ENCODE data around the gene ATP2B2.
A peak's percentile ranks its signal among the peaks of the same experiment; 100 is the strongest.

ATP2B2 gene

DNA sequence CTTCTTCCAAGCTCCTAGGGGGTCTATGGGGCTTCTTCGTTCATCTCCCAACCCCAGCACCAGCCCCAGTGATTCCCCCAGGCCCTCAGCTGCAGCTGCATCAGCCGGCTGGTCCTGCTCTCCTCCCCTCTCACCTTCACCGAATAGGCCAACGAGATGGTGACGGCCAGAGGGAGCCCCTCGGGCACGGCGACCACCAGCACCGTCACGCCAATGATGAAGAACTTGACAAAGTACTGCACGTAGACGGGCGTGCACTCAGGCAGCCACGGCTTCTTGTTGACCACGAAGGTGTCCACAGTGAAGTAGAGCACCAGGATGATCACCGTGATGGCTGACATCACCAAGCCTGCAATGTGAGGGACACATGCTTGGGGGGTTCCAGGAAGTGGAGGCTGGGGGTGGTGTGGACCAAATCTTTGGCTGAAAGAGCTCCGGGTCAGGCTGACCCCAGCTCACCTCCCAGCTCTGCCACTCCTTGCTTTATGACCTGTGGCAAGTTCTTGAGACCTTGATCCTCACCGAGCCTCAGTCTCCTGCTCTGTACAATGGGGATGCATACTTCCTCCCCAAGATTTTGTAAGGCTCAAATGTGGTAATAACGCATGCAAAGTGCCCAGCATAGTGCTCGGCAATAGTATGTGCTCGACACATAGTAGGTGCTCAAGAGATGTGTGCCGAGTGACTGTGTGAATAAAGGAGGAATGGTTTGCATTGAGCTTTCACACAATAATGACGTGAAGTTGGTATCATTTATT lies 129.9 kb downstream of the ATP2B2 start:
- H3K4me1 Mint-ChIP-seq (ENCODE audit: low read depth) = peaks cover 2% of the 10 kb centered on the region
- H3K36me3 Mint-ChIP-seq = peaks cover 5% of the 10 kb centered on the region
- no peak overlapping the region for H3K4me3 Mint-ChIP-seq
- no peak overlapping the region for H3K27ac Mint-ChIP-seq
- peaks cover 3% of the 10 kb centered on the region for H3K27me3 Mint-ChIP-seq
- no peaks in the 10 kb centered on the region for H3K9me3 Mint-ChIP-seq (ENCODE audit: low read depth)

DNA sequence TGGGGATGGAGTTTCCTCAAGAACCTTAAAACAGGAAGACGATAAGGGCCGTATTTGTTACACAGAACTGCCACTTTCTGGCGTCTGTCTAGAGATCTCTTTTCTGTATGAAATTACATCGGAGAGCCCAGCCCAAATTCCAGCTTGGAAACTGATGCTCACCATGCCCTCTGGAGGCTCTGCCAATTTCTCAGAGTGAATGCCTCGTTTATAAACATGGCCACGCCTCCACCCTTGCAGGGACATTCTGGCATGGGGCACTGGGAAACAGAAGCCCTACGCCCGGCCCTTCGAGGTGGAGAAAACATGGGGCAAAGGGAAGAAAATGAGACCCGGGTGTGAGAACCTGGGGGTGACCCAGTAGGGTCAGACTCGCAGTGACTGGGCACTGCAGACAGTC lies 131.1 kb downstream of the ATP2B2 start:
- Mint-ChIP-seq H3K36me3 (peaks cover 5% of the 10 kb centered on the region), H3K27me3 (peaks cover 3% of the 10 kb centered on the region), H3K9me3 (ENCODE audit: low read depth) (no peaks in the 10 kb centered on the region), H3K4me3 (no peak overlapping the region), H3K4me1 (ENCODE audit: low read depth) (peaks cover 4% of the 10 kb centered on the region), H3K27ac (no peak overlapping the region)

DNA sequence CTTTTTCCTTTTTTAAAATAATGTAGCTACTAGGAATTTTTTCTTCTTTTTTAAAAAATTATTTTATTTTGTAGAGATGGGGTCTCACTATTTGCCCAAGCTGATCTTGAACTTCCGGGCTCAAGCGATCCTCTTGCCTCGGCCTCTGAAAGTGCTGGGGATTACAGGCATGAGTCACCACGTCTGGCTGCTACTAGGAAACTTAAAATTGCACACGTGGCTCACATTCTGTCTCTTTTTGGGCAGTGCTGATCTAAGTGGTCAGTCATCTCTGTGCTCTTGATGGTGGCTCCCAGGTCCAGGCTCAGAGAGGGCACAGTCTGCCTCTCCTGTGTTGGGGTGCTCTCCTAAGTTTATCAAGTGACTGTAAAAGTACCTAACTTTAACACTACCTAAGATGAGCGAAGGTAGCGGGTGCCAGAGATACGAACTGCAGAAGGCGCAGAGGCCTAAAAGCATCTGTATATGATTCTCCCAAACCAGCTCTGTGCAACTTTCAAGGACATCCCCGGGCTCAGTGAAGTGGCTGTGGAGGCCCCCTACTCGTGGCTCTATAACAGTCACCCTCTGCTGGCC lies 131.6 kb downstream of the ATP2B2 start:
- Mint-ChIP-seq H3K36me3 (peaks cover 5% of the 10 kb centered on the region), H3K27me3 (peaks cover 3% of the 10 kb centered on the region), H3K4me1 (ENCODE audit: low read depth) (peaks cover 4% of the 10 kb centered on the region), H3K4me3 (no peak overlapping the region), H3K9me3 (ENCODE audit: low read depth) (no peaks in the 10 kb centered on the region), H3K27ac (no peak overlapping the region)

DNA sequence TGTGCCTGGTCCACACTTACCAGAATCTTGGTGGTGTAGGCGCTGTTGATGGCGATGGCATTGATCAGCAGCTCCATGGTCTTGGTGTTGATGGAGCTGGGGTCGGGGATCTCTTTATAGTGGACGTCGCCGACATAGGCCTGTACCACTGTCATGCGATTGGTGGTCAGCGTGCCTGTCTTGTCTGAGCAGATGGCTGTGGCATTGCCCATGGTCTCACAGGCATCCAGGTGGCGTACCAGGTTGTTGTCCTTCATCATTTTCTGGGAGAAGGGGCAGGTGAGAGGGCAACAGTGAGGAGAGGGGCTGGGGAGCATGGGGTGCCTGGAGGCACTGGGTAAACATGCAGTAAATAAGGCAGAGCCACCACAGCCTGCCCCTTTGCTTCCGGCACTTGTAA lies 133.6 kb downstream of the ATP2B2 start:
- Mint-ChIP-seq H3K4me3 (no peak overlapping the region), H3K4me1 (ENCODE audit: low read depth) (peaks cover 8% of the 10 kb centered on the region), H3K36me3 (peaks cover 5% of the 10 kb centered on the region), H3K9me3 (ENCODE audit: low read depth) (no peaks in the 10 kb centered on the region), H3K27ac (no peak overlapping the region), H3K27me3 (peaks cover 3% of the 10 kb centered on the region)

DNA sequence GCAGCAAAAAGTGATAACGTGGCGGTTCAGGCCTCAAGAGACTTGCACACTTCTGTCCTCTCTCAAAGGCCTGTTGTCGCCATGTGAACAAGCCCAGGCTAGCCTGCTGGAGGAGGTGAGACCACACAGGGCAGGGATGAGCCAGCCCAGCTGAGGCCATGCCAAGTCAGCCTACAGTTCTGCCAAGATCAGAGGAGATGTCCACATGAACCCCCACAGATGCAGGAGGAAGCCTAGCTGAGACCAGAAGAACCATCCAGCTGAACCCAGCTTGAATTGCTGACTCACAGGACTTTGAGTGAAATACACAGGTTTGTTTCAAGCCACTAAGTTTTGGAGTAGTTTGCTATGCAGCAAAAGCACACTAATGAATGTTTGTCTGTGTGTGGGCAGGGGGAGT lies 134.2 kb downstream of the ATP2B2 start:
- no peaks in the 10 kb centered on the region for H3K9me3 Mint-ChIP-seq (ENCODE audit: low read depth)
- no peak overlapping the region for H3K4me3 Mint-ChIP-seq
- peaks cover 13% of the 10 kb centered on the region for H3K4me1 Mint-ChIP-seq (ENCODE audit: low read depth)
- no peak overlapping the region for H3K27ac Mint-ChIP-seq
- peaks cover 3% of the 10 kb centered on the region for H3K27me3 Mint-ChIP-seq
- H3K36me3 Mint-ChIP-seq = peaks cover 5% of the 10 kb centered on the region

DNA sequence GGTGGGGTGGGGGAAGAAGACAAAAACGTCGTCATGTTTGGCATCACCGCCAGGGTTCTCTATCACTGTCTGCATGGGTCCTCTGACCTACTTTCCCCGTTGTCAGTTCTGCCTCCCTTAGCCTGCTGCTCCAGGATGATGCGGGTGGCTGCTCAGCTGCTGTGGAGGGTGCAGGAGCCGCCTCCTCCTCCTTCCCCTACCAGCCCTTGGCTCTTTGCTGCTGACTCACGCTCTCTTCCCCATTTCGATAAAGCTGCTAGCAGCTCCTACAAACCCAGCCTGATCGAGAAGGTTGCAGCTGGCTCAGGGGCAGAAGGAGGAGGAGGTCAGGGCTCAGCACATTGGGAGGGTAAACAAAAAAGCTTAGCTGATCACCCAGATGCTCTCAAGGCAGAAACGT lies 135.0 kb downstream of the ATP2B2 start:
- Mint-ChIP-seq H3K4me3 (no peak overlapping the region), H3K36me3 (peaks cover 3% of the 10 kb centered on the region), H3K27me3 (peaks cover 3% of the 10 kb centered on the region), H3K27ac (no peak overlapping the region), H3K4me1 (ENCODE audit: low read depth) (peaks cover 17% of the 10 kb centered on the region), H3K9me3 (ENCODE audit: low read depth) (no peaks in the 10 kb centered on the region)

DNA sequence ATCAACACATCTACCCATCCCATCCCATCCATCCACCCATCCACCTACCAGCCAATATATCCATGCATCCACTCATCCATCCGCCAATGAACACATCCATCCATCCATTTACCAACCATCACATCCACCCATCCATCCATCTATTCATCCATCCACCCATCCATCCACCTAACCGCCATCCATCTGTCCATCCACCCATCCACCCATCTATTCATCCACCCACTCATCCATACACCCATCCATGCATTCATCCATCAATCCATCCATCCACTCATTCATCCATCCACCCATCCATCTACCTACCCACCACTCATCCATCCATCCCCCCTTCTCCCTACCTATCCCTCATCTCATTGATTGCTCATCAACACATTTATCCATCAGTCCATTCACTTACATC lies 136.9 kb downstream of the ATP2B2 start:
- H3K36me3 Mint-ChIP-seq = peaks cover 3% of the 10 kb centered on the region
- H3K4me3 Mint-ChIP-seq = no peak overlapping the region
- H3K9me3 Mint-ChIP-seq (ENCODE audit: low read depth) = no peaks in the 10 kb centered on the region
- peaks cover 23% of the 10 kb centered on the region for H3K4me1 Mint-ChIP-seq (ENCODE audit: low read depth)
- peaks cover 3% of the 10 kb centered on the region for H3K27me3 Mint-ChIP-seq
- H3K27ac Mint-ChIP-seq = no peak overlapping the region

DNA sequence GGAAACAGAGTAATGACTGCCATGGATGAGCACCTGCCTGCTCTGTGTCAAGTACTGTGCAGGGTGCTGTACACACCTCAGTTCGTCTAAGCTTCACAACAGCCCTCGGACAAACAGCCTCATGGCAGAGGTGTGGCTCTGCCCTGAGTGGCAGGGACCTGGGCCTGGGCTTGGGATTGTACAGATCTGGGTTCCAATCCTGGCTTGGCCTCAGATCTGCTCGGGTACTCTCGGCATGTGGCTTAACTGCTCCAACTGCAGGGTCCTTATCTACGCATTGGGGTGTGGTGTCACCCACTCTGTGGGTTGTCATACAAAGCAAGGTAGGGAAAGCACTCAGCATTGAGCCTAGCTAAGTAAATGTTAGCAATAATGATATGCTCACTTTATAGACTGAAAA lies 137.9 kb downstream of the ATP2B2 start:
- Mint-ChIP-seq H3K27me3 (peaks cover 3% of the 10 kb centered on the region), H3K36me3 (peaks cover 3% of the 10 kb centered on the region), H3K4me1 (ENCODE audit: low read depth) (peaks cover 25% of the 10 kb centered on the region), H3K9me3 (ENCODE audit: low read depth) (no peaks in the 10 kb centered on the region), H3K4me3 (no peak overlapping the region), H3K27ac (no peak overlapping the region)

DNA sequence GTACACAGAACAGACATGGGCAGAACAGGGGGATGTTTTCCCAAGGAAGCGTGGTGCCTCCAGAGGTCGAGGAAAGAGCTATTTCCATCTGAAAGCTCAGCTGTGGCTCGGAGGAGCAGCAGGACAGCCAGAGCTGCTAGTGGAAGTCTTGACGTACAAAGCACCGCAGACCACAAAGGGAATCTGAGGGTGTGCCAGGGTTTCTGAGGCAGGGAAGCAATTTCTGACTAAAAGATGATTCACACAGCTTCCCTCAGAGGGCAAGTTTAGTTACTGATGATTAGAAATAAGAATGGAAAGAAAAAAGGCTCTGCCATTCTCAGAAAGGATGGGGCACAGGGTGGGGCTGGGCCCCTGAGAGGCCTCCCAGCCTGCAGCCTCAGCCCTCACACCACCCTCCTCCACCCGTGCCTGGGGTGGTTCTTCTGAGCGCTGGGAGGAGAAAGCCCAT lies 138.7 kb downstream of the ATP2B2 start:
- Mint-ChIP-seq H3K4me3 (no peak overlapping the region), H3K9me3 (ENCODE audit: low read depth) (no peaks in the 10 kb centered on the region), H3K27me3 (peaks cover 3% of the 10 kb centered on the region), H3K4me1 (ENCODE audit: low read depth) (peaks cover 25% of the 10 kb centered on the region), H3K27ac (peak overlapping the region; percentile 43), H3K36me3 (peaks cover 3% of the 10 kb centered on the region)

DNA sequence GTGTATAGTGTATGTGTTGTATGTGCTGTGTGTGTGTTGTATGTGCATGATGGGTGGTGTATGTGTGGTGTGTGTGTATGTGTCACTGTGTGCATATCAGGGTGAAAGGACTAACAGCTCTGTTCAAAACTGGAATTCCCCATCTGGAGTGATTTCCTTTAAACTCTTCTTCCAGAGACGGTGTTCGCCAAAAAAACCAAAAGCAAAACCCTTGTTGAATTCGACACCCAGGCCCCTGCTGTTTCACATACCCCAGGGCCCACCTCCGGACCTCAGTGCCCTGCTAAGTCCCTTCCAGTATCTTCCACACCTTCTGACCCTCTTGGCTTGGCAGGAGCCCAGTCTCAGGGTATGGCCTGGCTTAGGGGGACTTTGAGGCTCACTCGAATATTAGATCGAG lies 139.6 kb downstream of the ATP2B2 start:
- no peak overlapping the region for H3K27ac Mint-ChIP-seq
- H3K4me3 Mint-ChIP-seq = no peak overlapping the region
- H3K27me3 Mint-ChIP-seq = peaks cover 3% of the 10 kb centered on the region
- H3K9me3 Mint-ChIP-seq (ENCODE audit: low read depth) = no peaks in the 10 kb centered on the region
- peaks cover 25% of the 10 kb centered on the region for H3K4me1 Mint-ChIP-seq (ENCODE audit: low read depth)
- no peaks in the 10 kb centered on the region for H3K36me3 Mint-ChIP-seq

DNA sequence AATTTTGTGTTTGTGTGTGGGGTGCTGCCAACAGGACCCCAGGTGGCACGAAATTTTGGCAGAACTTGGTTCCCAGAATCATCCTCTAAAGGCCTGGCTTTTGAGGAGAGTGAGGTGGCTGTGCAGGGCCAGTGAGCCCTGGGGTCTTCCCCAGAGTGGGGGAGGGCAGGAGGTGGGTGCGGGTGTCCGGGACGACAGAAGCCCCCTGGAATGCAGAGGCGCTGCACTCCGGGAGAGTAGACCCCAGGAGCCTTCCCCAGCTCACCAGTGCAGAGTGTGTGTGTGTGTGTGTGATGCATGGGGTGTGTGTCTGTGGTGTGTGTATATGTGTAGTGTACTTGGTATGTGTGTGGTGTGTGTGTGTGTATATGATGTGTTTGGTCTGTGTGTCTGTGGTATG lies 140.1 kb downstream of the ATP2B2 start:
- Mint-ChIP-seq H3K9me3 (ENCODE audit: low read depth) (no peaks in the 10 kb centered on the region), H3K27ac (no peak overlapping the region), H3K27me3 (no peaks in the 10 kb centered on the region), H3K4me1 (ENCODE audit: low read depth) (peaks cover 21% of the 10 kb centered on the region), H3K4me3 (peak overlapping the region; percentile 4), H3K36me3 (no peaks in the 10 kb centered on the region)

DNA sequence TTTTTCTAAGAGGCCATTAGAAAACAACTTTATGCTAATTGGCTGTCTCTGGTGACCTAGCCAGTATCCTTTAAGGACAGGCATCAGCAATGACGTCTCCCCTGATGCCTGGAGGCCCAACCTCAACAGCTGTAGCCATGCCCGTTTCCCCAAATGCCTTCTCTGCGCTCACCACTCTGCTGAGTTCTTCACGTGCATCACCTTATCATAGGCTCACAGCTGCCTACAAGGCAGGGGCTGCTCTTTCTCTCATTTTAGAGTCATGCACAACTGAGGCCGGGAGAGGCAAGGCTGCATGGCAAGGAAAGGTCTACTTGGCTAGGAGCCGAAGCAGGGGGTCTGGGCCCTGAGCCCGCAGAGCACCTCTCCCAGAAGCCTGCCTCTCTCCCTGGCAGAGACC lies 140.6 kb downstream of the ATP2B2 start:
- no peaks in the 10 kb centered on the region for H3K36me3 Mint-ChIP-seq
- H3K4me1 Mint-ChIP-seq (ENCODE audit: low read depth) = peaks cover 21% of the 10 kb centered on the region
- H3K4me3 Mint-ChIP-seq = no peak overlapping the region
- H3K27ac Mint-ChIP-seq = no peak overlapping the region
- H3K27me3 Mint-ChIP-seq = no peaks in the 10 kb centered on the region
- H3K9me3 Mint-ChIP-seq (ENCODE audit: low read depth) = no peaks in the 10 kb centered on the region

DNA sequence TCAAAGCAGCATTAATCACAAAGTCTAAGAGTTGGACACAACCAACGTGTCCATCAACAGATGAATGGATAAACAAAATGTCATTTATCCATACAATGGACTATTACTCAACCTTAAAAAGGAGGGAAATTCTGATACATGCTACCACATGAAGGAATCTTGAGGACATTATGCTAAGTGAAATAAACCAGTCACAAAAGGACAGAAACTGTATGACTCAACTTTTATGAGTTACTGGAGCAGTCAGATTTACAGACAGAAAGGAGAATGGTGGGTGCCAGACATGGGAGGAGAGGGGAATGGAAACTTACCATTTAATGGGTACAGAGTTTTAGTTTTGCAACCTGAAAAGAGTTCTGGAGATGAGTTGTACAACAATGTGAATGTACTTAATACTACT lies 141.5 kb downstream of the ATP2B2 start:
- H3K36me3 Mint-ChIP-seq = no peaks in the 10 kb centered on the region
- H3K27ac Mint-ChIP-seq = no peak overlapping the region

DNA sequence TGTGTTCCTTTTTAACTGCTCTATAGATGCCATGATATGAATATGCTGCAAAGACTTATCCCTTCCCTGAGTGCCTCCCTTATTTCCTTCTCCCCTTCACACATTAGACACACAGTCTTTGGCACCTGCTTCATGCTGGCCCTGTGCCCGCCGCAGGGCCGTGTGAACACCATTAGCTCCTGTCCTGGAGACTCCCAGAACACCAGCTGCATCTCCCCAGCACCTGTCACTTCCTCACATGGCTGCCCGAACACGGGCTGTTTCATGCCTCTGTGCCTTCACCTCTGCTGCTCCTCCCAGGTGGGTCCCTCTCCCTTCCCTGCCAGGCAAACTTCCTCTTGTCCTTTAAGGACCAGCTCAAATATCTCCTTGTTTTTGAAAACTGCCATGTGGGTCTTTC lies 144.0 kb downstream of the ATP2B2 start:
- Mint-ChIP-seq H3K9me3 (ENCODE audit: low read depth) (no peaks in the 10 kb centered on the region), H3K4me3 (no peak overlapping the region), H3K27ac (no peak overlapping the region), H3K27me3 (no peaks in the 10 kb centered on the region), H3K4me1 (ENCODE audit: low read depth) (peaks cover 13% of the 10 kb centered on the region), H3K36me3 (no peaks in the 10 kb centered on the region)

More for the DNA sequence above, 141.5 kb downstream of the ATP2B2 start:
- Mint-ChIP-seq H3K9me3 (ENCODE audit: low read depth) (no peaks in the 10 kb centered on the region), H3K4me1 (ENCODE audit: low read depth) (peaks cover 21% of the 10 kb centered on the region), H3K27me3 (no peaks in the 10 kb centered on the region), H3K4me3 (no peak overlapping the region)

DNA sequence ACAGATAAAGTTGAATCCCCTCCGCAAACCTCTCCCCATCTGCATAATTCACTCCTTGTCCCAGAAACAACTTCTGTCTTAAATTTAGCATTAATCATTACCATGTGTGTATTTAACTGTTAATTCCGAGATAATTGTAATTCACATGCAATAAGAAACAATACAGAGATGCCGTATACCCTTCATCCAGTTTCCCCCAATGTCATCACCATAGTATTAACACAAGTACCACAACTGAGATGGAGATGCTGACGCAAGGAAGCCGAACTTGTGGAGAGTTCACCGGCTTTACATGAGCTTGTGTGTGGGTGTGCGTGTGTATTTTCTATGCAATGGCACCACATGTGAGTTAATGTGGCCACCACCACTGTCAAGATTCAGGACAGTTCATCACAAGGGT lies 144.9 kb downstream of the ATP2B2 start:
- Mint-ChIP-seq H3K4me1 (ENCODE audit: low read depth) (peaks cover 8% of the 10 kb centered on the region), H3K27ac (no peak overlapping the region), H3K9me3 (ENCODE audit: low read depth) (no peaks in the 10 kb centered on the region), H3K4me3 (no peak overlapping the region), H3K27me3 (no peaks in the 10 kb centered on the region), H3K36me3 (no peaks in the 10 kb centered on the region)

DNA sequence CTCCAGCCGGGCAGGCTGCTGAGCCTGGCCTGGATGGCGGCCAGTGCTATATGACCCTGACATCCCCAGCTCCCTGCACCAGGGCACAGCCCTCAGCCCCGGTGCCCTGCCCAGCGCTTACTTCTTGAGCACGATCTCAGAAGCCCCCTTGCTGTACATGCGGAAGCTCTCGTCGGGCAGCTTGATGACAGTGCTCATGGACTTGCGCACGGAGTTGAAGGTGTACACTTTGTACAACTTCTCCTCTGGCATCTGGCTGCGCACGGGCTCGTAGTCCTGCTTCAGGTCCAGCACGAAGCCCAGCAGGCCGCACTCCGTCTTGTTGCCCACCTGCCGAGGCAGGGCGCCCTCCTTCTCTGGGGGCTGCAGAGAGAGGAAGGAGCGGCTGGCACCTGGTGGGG lies 145.6 kb downstream of the ATP2B2 start:
- no peaks in the 10 kb centered on the region for H3K36me3 Mint-ChIP-seq
- peaks cover 8% of the 10 kb centered on the region for H3K4me1 Mint-ChIP-seq (ENCODE audit: low read depth)
- no peak overlapping the region for H3K4me3 Mint-ChIP-seq
- H3K9me3 Mint-ChIP-seq (ENCODE audit: low read depth) = no peaks in the 10 kb centered on the region
- H3K27me3 Mint-ChIP-seq = no peaks in the 10 kb centered on the region
- H3K27ac Mint-ChIP-seq = no peak overlapping the region

All from activated naive CD8-positive, alpha-beta T cell (primary cell).